HepG2 (cell line): ENCODE data around the gene TPSB2. TPM values are rescaled to one million over a fixed set of nuclear protein-coding genes. Genes with fewer than 3 reads are reported as not detected.

Source experiments
- ARNT ChIP-seq: fragments of 450-650 bp; IDR thresholded peaks from 2 replicates; pipeline ENCODE4 v1.6.1; 2017
- ATF3 ChIP-seq: sonication (generic); formaldehyde crosslinking; IDR thresholded peaks from 2 replicates; pipeline ENCODE4 v1.4.0; 2020; ENCODE audit warnings: missing genetic modification reagents
- CCDC6 ChIP-seq: sonication (generic); formaldehyde crosslinking; IDR thresholded peaks from 2 replicates; pipeline ENCODE4 v1.8.1; 2022; ENCODE audit warnings: mild to moderate bottlenecking, missing genetic modification reagents, moderate library complexity
- DBP ChIP-seq: sonication (generic); formaldehyde crosslinking; IDR thresholded peaks from 2 replicates; pipeline ENCODE4 v1.4.0; 2020; ENCODE audit warnings: missing genetic modification reagents; ENCODE audit errors: not compliant biosample characterization
- EEA1 ChIP-seq: sonication (generic); formaldehyde crosslinking; IDR thresholded peaks from 2 replicates; pipeline ENCODE4 v1.5.1; 2020; ENCODE audit warnings: mild to moderate bottlenecking, missing genetic modification reagents, borderline replicate concordance
- GPN1 ChIP-seq: sonication (generic); formaldehyde crosslinking; IDR thresholded peaks from 2 replicates; pipeline ENCODE4 v1.5.1; 2020; ENCODE audit warnings: missing genetic modification reagents, borderline replicate concordance
- IRX3 ChIP-seq: sonication (generic); formaldehyde crosslinking; IDR thresholded peaks from 2 replicates; pipeline ENCODE4 v1.8.1; 2023; ENCODE audit warnings: mild to moderate bottlenecking, low read depth, missing genetic modification reagents, borderline replicate concordance
- JUN ChIP-seq: sonication (generic); formaldehyde crosslinking; IDR thresholded peaks from 2 replicates; pipeline ENCODE4 v1.4.0; 2020; ENCODE audit warnings: mild to moderate bottlenecking, missing genetic modification reagents
- MAX ChIP-seq: IDR thresholded peaks from 2 replicates; pipeline ENCODE4 v1.6.1; 2012; ENCODE audit warnings: inconsistent platforms
- MLX ChIP-seq: IDR thresholded peaks from 2 replicates; pipeline ENCODE4 v1.6.1; 2016
- NR2C2 ChIP-seq: sonication (generic); formaldehyde crosslinking; IDR thresholded peaks from 2 replicates; pipeline ENCODE4 v1.4.0; 2020; ENCODE audit warnings: missing genetic modification reagents, mild to moderate bottlenecking, moderate library complexity, borderline replicate concordance
- PATZ1 ChIP-seq: sonication (generic); formaldehyde crosslinking; IDR thresholded peaks from 2 replicates; pipeline ENCODE4 v1.4.0; 2020; ENCODE audit warnings: missing genetic modification reagents
- PPARG ChIP-seq: conservative IDR thresholded peaks from 2 replicates; pipeline ENCODE4 v1.6.1; 2016; ENCODE audit warnings: missing biosample characterization, missing genetic modification reagents
- RBM39 ChIP-seq: fragments of 200-400 bp; formaldehyde crosslinking; IDR thresholded peaks from one replicate; pipeline ENCODE4 v1.6.1; 2018; ENCODE audit warnings: antibody characterized with exemption, mild to moderate bottlenecking, low read depth, low read length; ENCODE audit not compliant: poor library complexity, severe bottlenecking
- SMAD9 ChIP-seq: sonication (generic); formaldehyde crosslinking; IDR thresholded peaks from 2 replicates; pipeline ENCODE4 v1.5.1; 2020; ENCODE audit warnings: mild to moderate bottlenecking, missing genetic modification reagents
- ZNF207 ChIP-seq: fragments of 450-650 bp; IDR thresholded peaks from 2 replicates; pipeline ENCODE4 v1.6.1; 2016; ENCODE audit warnings: antibody characterized with exemption, borderline replicate concordance
- ZNF337 ChIP-seq: sonication (generic); formaldehyde crosslinking; IDR thresholded peaks from 2 replicates; pipeline ENCODE4 v1.5.1; 2020; ENCODE audit warnings: missing genetic modification reagents, low read depth, mild to moderate bottlenecking, borderline replicate concordance
- ZNF382 ChIP-seq: sonication (generic); formaldehyde crosslinking; IDR thresholded peaks from 2 replicates; pipeline ENCODE4 v1.5.0; 2020; ENCODE audit warnings: missing genetic modification reagents, mild to moderate bottlenecking, borderline replicate concordance
- ZNF441 ChIP-seq: sonication (generic); formaldehyde crosslinking; IDR thresholded peaks from 2 replicates; pipeline ENCODE4 v1.7.0; 2021; ENCODE audit warnings: missing genetic modification reagents, borderline replicate concordance
- ZNF563 ChIP-seq: sonication (generic); formaldehyde crosslinking; IDR thresholded peaks from 2 replicates; pipeline ENCODE4 v1.8.0; 2022; ENCODE audit warnings: mild to moderate bottlenecking, moderate library complexity, missing genetic modification reagents
- ZNF564 ChIP-seq: sonication (generic); formaldehyde crosslinking; IDR thresholded peaks from 2 replicates; pipeline ENCODE4 v1.8.1; 2023; ENCODE audit warnings: mild to moderate bottlenecking, missing genetic modification reagents
- ZNF572 ChIP-seq: sonication (generic); formaldehyde crosslinking; IDR thresholded peaks from 2 replicates; pipeline ENCODE4 v1.5.1; 2020; ENCODE audit warnings: mild to moderate bottlenecking, missing genetic modification reagents
- ZNF652 ChIP-seq: IDR thresholded peaks from 2 replicates; pipeline ENCODE4 v1.6.1; 2016; ENCODE audit warnings: low read depth, borderline replicate concordance
- ZNF773 ChIP-seq: sonication (generic); formaldehyde crosslinking; IDR thresholded peaks from 2 replicates; pipeline ENCODE4 v1.4.0; 2020; ENCODE audit warnings: missing genetic modification reagents, borderline replicate concordance
- ZNF788 ChIP-seq: sonication (generic); formaldehyde crosslinking; IDR thresholded peaks from 2 replicates; pipeline ENCODE4 v1.5.0; 2020; ENCODE audit warnings: mild to moderate bottlenecking, missing genetic modification reagents, borderline replicate concordance
- polyA plus RNA-seq, 8 experiments: library from polyadenylated mRNA; depleted of rRNA in 3 of 8; stranded (reverse) in 7 of 8; unstranded in 1 of 8; fragments of >200 nt; fragmentation: Illumina TruSeq in 4 of 8; extraction: Trizol in 4 of 8; gene quantifications; 2 replicates each; pipeline versions ENCODE4 v1.2.1 to v1.2.3, GENCODE V29; 2011 to 2016; ENCODE audit warnings: low read depth in 4 of 8, missing spikeins in 1 of 8, mixed read lengths in 1 of 8; ENCODE audit not compliant: insufficient read depth in 1 of 8
- total RNA-seq, 5 experiments: library from RNA; depleted of rRNA; stranded (reverse); fragments of >200 nt; fragmentation: Illumina TruSeq; extraction: Trizol; gene quantifications; 2 replicates each; pipeline ENCODE4 v1.2.3, GENCODE V29; 2016; ENCODE audit warnings: low read depth in 1 of 5

The TPSB2 gene
- total and polyA plus RNA-seq, 2 of the 13 experiments (the other 11 are each of a cell fraction or from before 2014, with no cell fraction given), result not detected

- TF ChIP-seq SMAD9 (CRISPR knock-in tag) (no peak), MAX (no peak), JUN (CRISPR knock-in tag) (no peak), ZNF207 (no peak), ZNF788 (CRISPR knock-in tag) (peak; percentile 50; the same call in 1 of the 2 replicates), CCDC6 (CRISPR knock-in tag) (peak; percentile 74; the same call in 1 of the 2 replicates), IRX3 (peak; percentile 68; the same call in 1 of the 2 replicates), PATZ1 (CRISPR knock-in tag) (0 out of 2 replicates have a peak, but pooled peaks have one; percentile 28), RBM39 (no peak), ZNF773 (CRISPR knock-in tag) (peak; percentile 93; the same call in 1 of the 2 replicates), PPARG (peak; percentile 61; the same call in 1 of the 2 replicates), ZNF337 (CRISPR knock-in tag) (no peak), ZNF652 (CRISPR knock-in tag) (no peak), ZNF441 (peak; percentile 91; the same call in 1 of the 2 replicates), MLX (CRISPR knock-in tag) (no peak), ATF3 (CRISPR knock-in tag) (peak; percentile 58; the same call in 1 of the 2 replicates), ZNF382 (CRISPR knock-in tag) (no peak), ZNF563 (CRISPR knock-in tag) (no peak; the same call in 1 of the 2 replicates), ARNT (no peak), GPN1 (CRISPR knock-in tag) (peak; percentile 62; the same call in 1 of the 2 replicates), EEA1 (peak; percentile 73; the same call in 1 of the 2 replicates), ZNF564 (peak; percentile 81; the same call in 1 of the 2 replicates), ZNF572 (CRISPR knock-in tag) (no peak), NR2C2 (CRISPR knock-in tag) (no peak), DBP (peak; percentile 82)
Observed at GRCh38 chr16:1188432-1189189, 41.4 kb downstream of the TPSB2 start (continued).
